GM18505 (cell line): ENCODE data around the gene CCDC43.
"Not testable (repeated sequence)": the region's sequence is repeated elsewhere in the genome, so short reads cannot be mapped to it uniquely, and the experiment has no call there.

Experiments used
- ATAC-seq: cut with Tn5 transposase; IDR thresholded peaks from one replicate; pipeline ENCODE4 v1.9.1; 2021; ENCODE audit not compliant: unreplicated experiment
- POLR2A ChIP-seq: IDR thresholded peaks from 4 replicates; pipeline ENCODE4 v1.6.1; 2011; ENCODE audit warnings: borderline replicate concordance; ENCODE audit not compliant: insufficient read depth, insufficient read length; ENCODE audit errors: extremely low read depth

CCDC43 gene

GRCh38 chr17:44689477-44690217 is at the start of gene CCDC43:
Gene CCDC43, minus strand, starts transcription at chr17:44689776. Its CDS starts 23 bp downstream, at chr17:44689753.
- peak; percentile 96 for TF ChIP-seq POLR2A
- ATAC-seq, result peak; percentile 81

- no peak for ATAC-seq
- TF ChIP-seq POLR2A, result no peak
These were observed 48.8 kb upstream of the CCDC43 start for GRCh38 chr17:44738214-44738906.

- no peak for TF ChIP-seq POLR2A
These were observed 47.1 kb upstream of the CCDC43 start for GRCh38 chr17:44736551-44737240.

GRCh38 chr17:44734272-44734671 is 44.7 kb upstream of the CCDC43 start:
- ATAC-seq, result no peak
- TF ChIP-seq POLR2A, result no peak

More at GRCh38 chr17:44736551-44737240, 47.1 kb upstream of the CCDC43 start:
- no peak for ATAC-seq

- ATAC-seq, result no peak
- no peak for TF ChIP-seq POLR2A
These were observed 44.2 kb upstream of the CCDC43 start for GRCh38 chr17:44733753-44734152.

- ATAC-seq, result not testable (repeated sequence)
These were observed 36.5 kb upstream of the CCDC43 start for GRCh38 chr17:44726121-44726520.

GRCh38 chr17:44722254-44722653 is 32.7 kb upstream of the CCDC43 start:
- no peak for ATAC-seq

GRCh38 chr17:44719444-44719843 is 29.9 kb upstream of the CCDC43 start:
- no peak for TF ChIP-seq POLR2A
- no peak for ATAC-seq

More at GRCh38 chr17:44722254-44722653, 32.7 kb upstream of the CCDC43 start:
- TF ChIP-seq POLR2A, result no peak

GRCh38 chr17:44708401-44709263 is 19.1 kb upstream of the CCDC43 start, which contains the start of gene DBF4B:
Gene DBF4B, plus strand, starts transcription at chr17:44708665. Its CDS starts 156 bp downstream, at chr17:44708821.
- peak; percentile 72 for ATAC-seq
- TF ChIP-seq POLR2A, result peak; percentile 70

GRCh38 chr17:44707755-44708400 is 18.3 kb upstream of the CCDC43 start:
- ATAC-seq, result no peak
- no peak for TF ChIP-seq POLR2A

GRCh38 chr17:44700288-44700687 is 10.7 kb upstream of the CCDC43 start:
- ATAC-seq, result not testable (repeated sequence)

- ATAC-seq, result no peak
- no peak for TF ChIP-seq POLR2A
These were observed 4.0 kb upstream of the CCDC43 start for GRCh38 chr17:44693609-44694008.

- ATAC-seq, result not testable (repeated sequence)
These were observed 1.2 kb upstream of the CCDC43 start for GRCh38 chr17:44690746-44691306.
